NCI-H82 (cell line): ENCODE measurements around the gene PSMD1.
"Not testable (repeated sequence)": the region's sequence is repeated elsewhere in the genome, so short reads cannot be mapped to it uniquely, and the experiment has no call there.

Experiments
- DNase-seq: peaks from one replicate; lab custom pipeline; 2025; lab: John Stamatoyannopoulos, UW

Gene PSMD1

DNA sequence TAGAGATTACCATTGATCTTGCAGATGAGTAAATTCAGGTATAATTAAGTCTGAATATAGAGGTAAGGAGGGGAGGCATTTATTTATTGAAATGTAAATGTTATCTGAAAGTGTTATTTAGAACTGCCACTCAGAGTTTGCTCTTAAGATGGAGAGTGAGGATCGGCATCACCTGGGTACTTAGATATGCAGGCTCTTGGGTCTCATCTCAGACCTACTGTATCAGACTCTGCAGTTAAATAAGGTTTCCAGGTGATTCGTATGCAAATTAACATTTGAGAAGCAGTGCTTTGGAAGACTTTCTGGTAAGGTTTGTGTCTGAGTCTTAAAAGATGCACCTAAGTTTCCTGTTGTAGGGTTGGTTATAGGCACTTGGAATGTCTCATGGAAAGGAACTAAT, 59.0 kb downstream of the PSMD1 start:
- no peak for DNase-seq

DNA sequence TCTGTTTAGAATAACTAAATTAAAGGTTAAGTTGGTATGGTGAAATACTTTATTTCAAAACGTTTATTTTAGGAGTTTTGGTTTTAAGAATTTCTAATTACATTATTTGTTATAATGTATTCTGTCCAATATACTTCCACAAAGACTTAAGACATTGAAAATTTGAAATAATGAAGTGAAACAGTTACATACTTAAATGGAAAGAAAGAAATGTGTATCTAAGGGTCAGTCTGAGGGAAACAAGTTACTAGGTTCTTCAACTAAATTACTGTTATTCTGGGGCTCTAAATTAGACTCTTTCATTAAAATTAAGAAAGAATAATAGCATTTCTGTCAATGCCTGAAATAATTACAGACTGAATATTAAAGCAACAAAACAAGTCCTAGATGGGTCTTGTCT, 60.5 kb downstream of the PSMD1 start:
- no peak for DNase-seq

DNA sequence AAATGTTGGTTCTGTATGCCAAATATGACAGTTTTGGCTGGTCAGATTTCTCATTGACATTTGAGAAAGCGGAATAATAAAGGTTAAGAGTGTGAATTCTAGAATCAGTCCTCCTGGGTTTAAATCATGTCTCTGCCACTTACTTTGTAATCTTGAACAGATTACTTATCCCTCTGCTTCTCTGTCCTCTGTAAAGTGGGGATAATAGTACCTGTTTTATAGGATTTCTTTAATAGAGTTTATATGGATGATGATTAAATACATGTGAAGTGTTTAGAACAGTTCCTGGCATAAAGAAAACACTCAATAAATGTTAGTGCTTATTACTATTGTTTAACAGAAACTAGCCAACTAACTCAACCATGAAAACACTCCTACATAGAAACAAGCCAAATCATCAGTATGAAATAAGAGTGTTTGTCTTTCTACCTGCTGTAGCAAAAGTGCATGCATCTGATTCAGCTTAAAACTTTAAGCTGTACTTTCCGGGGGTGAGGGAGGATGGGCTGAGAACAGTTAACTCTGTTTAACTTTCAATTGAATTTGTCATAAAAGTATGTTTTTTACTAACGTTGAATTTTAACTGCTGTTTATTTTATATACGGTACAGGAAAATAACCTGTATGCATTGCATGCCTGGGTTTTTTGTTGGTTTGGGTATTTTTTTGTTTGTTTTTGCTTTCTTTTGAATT, 61.4 kb downstream of the PSMD1 start:
- DNase-seq = no peak

DNA sequence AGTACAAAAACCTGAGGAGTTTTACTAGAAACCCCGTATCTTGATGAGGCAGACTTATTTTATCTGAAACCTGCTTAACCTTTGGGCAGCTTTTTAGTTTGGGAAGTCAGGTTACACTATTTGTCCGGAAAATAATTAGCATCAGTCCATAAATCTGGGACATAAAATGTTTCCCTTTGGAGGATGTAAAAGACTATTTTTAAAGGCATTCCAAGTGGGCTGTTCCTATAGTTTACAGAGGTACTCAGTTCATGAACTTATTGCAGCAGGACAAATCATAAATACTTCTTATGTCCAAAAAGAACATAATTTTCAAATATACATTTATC, 61.9 kb downstream of the PSMD1 start:
- DNase-seq = no peak

DNA sequence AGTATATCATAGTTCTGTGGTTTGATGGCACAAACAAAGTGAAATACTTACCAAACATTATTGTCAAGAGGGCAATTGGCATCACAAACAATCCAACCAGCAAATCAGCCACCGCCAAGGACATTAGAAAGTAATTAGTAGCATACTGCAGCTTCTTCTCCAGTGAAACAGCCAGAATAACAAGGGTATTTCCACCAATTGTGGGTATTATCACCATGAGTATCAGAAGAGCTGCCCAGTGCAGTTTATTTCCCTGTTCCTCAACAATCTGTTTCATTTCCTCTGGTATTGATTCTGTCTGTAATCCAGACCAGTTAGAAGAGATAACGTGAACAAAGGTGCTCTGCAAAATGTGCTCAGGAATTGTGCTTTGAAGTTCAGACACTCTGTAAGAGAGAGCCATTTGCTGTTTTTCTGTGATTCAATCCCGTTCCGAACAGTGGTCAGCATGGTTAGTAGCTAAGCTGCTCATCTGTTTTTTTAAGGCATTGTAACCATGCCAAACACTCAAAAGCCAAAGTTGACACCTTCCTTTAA, 66.8 kb downstream of the PSMD1 start:
- DNase-seq = no peak

DNA sequence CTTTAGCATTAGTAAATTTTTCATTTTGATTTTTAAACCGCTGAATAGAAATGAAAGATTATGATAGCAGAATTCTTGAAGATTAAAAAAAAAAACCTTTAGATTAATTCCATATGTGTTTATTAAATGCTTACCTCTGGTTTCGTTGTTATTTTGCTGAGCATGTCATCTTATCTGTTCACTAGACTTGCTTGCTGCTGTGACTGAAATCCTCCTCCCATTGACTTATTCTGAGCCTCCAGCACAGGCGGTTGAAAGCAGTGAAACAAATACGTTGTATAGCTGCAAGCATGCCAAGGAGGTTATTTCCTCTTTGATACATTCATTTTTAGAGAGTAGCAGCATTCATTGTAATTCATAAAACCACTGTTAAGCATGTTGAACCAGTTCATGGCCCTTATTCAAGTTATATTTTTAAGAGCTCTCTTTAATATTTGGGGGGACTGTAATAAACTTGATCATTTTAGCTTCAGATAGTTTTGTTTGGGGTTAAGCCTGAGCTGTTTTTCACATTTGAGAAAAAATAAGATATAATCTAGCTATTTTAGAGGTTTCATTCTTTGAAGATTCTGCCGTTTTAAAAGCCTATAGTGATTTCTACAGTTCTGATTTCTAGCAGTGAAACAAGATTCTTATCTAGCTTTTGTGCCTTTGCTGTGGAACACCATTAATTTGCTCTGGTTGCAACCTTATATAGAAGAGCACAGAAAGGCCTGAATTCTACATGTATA, 68.3 kb downstream of the PSMD1 start, which contains the start of gene HTR2B:
TSS of gene HTR2B (minus strand) at position 205 of the 731 bp plus-strand sequence. CDS start 1,278 bp downstream, outside the sequence.
- DNase-seq = no peak

DNA sequence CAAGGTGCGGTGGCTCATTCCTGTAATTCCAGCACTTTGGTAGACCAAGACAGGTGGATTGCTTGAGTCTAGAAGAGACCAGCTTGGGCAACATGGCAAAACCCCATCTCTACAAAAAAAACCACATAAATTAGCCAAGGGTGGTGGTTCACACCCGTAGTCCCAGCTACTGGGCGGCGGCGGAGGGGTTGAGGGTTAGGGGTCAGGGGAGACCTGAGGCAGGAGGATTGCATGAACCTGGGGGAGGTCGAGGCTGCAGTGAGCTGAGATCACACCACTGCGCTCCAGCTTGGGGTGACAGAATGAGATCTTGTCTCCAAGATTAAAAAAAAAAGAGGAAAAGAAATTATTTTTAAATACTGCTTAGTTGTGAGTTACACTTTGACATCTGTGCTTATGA, 69.5 kb downstream of the PSMD1 start:
- DNase-seq = no peak

DNA sequence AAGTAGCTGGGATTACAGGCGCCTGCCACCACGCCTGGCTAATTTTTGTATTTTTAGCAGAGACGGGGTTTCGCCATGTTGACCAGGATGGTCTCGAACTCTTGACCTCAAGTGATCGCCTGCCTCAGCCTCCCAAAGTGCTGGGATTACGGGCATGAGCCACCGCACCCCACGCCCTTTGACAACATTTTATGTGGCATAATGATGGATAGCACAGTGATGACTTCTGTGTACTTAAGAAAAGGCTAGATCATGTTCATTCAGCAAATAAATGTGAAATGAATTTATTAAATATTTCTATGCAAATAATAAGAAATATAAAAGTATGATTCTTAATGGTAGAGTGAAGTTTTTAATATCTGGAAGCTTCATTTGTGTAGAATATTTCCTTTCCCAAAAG, 70.8 kb downstream of the PSMD1 start:
- DNase-seq = no peak

DNA sequence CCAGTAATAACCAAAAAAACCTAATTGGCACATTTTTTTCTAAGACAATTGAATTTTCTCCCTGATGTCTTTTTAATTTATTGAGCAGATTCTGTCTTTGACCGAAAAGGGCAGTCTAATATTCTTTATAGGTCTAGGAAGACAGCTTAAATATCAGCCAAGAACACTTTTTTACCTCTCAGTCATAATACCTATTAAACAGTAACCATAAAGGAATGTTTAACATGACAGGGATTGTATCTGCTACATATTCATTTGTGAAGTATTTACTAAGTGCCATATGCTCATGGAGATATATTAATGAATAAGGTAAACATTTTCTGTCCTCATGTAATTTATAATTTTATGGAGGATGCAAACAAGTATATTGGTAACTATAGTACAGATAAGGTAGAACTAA, 71.3 kb downstream of the PSMD1 start:
- DNase-seq = no peak

DNA sequence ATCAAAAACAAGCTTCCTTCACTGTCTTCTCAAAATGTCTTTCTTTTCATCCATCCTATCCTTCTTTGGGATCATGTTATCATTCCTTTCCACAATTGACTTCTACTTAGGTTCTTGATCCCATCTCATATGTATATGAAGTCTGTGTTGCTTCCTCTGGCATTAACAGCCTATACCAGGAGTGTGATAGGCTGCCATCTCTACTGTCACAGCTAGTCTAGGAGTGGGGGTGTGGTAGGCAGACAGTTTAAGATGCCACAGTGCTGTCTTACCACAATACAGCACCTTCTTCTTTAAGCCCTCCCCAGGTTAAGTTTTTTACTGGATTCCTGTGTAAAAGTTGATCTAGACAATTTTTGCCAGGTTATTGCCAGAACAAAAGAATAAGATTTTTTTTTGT, 71.9 kb downstream of the PSMD1 start:
- DNase-seq = peak; percentile 15

DNA sequence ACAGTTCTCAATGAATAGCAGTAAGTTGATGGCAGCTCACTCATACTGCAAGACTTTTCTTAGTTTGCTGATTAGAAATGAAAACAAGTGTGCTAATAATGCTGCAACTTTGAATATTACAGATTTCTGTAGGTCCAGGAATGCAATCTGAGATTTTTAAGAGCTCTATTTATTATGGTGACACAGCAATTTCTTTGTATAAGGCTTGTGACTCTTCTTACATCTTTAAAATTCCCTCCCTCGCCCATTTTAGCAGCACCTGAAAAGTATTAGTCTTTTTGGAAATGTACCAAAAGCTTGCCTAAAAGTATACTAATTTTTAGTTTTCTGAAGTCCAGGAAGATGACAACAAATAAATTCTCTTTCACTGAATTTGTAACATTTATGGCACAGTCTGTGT, 72.5 kb downstream of the PSMD1 start:
- DNase-seq = no peak

DNA sequence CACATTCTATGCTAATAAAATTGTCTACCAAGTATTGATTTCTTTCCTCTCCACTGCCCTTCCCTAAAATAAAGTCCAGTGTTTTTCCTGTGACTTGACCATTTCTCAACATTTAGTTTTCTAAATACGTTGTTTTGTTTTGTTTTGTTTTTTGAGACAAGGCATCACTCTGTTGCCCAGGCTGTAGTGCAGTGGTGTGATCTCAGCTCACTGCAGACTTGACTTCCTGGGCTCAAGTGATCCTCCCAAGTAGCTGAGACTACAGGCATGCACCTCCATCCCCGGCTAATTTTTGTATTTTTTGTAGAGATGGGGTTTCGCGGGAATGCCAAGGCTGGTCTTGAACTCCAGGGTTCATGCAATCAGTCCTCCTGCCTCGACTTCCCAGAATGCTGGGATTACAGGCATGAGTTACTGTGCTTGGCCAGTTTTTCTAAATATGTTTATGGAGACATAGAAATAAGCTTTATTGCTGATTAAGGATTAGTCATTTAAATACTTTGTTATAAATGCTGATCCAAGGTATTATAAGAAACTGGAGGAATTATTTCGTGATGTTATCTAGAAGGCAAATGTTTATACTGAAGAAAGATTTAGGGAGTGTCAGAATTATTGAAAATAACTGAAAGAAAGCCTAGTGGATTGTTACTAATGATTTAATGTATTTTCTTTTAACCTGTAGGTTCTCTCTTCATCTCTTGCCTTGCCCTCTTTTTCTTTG, 73.8 kb downstream of the PSMD1 start:
- DNase-seq = no peak

DNA sequence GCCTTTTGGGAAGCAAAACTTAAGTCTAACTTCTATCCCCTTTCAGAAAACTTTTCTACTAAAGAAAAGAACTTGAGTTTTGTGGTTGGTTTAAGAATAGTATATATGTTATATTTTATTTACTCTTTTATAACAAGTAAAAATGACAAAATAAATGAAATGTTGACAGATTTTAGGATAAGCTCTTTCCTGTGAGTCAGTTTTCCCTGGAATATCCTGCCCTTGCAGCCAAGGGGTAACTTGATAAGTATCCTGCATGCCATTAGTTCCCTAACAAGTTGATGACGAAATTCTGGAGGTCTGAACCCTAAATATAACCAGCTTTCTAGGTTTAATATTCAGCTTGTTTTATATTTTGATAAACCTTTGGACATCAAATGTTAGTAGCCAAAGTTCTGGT, 75.5 kb downstream of the PSMD1 start:
- DNase-seq = no peak

DNA sequence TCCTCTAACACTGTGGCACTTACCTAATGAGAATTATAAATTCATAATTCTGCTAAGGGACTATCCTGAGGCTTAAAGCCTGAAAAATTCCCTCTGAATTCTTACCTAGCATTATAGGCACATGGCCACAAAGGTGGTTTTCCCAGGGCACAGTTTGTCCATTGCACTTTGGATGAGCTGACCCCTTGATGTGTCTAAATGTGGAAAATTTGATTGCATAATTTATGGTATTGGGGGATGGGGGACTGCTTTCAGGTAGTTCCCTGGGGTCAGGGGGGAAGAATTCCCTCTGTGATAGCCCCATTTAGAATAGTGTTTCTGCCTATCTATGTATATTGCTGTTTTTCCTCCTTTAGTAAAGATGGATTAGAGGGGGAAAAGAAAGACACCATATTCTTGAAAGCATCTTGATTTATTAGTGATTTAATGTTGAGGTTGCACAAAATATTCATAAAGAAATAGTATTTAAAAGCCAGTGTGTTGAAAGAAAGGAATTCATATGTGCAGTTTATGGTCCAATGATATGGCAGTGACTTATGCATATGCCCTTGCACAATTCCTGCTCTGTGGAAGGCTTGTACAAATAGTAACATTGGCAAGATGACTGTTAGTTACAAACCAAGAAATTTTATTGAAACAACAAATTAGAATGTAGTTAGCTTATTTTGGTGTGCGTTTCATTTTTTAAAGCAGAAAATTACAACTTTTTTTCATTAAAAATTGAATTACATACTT, 76.9 kb downstream of the PSMD1 start:
- DNase-seq = no peak

DNA sequence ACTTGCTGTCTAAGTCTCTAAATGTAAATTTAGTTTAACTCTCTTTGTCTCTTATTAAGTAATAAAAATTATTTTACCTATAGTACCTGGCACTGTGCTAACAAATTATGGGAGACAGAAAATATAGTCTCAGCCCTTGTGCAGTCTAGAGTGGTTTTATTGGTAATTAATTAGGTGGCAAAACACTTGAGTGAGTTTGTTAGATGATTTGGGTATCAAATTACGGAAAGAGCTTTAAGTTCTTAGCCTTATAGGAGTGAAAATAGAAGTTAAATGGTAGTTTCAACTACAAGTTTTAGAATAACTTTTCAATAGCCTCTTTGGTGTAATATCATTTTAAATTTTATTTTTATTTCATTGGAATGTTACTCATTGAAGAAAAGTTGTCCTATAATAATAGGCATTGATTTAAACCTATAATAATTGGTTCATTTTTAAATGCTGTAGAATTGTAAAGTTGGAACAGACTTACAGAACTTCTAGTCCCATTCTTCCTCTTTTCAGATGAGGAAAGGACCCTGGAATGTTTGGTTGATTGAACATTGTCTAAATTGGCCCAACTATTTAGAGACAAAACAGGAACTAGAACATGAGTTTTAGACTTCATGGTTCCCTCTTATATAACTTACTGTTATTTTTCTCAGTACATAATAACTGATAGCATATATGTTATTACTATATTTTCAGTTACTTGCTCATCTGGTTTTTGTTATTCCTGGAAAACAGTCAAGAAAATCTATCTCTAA, 78.4 kb downstream of the PSMD1 start:
- DNase-seq = peak; percentile 46

DNA sequence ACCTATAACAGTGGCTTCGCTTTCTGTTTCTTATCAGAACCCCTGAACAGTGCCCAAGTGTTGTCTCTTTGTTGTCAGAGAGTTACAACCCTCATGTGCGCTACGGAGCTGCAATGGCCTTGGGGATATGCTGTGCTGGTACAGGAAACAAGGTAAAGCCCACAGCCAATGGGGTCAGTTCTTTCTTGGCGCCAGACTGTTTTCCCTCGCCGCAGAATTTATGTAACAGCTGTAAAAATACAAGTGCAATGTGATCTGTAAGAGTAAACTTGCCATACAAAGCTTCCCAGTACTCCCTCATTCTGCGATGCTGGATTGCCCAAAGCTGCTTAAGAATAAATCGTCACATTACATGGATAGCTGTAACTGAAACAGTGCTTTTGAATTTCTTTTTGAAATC, 82.0 kb downstream of the PSMD1 start:
- no peak for DNase-seq

DNA sequence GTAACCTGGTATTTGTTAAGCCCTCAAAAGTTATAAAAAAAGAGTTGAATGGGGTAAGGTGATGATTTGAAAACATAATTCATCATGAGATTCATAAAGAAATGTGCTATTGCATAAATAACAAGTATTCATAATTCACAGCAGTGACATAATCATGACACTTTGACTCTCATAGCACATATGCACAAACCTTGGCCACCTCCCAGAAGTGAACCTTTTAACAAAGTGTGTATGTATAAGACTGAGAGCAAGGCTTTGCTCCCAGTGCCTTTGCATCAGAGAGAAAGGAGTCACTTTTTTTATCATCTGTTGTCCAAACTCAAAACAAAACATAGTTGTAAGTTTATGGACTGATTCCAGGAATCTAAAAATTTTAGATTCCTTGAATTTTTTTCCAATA, 83.1 kb downstream of the PSMD1 start:
- DNase-seq = no peak

DNA sequence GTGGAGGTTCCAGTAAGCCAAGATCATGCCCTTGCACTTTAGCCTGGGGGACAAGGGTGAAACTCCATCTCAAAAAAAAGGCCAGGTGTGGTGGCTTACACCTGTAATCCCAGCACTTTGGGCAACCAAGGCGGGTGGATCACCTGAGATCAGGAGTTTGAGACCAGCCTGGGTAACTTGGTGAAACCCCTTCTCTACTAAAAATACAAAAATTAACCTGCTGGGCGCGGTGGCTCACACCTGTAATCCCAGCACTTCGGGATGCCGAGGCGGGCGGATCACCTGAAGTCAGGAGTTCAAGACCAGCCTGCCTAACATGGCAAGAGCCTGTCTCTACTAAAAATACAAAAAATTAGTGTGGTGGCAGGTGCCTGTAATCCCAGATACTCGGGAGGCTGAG, 84.1 kb downstream of the PSMD1 start:
- DNase-seq = not testable (repeated sequence)

DNA sequence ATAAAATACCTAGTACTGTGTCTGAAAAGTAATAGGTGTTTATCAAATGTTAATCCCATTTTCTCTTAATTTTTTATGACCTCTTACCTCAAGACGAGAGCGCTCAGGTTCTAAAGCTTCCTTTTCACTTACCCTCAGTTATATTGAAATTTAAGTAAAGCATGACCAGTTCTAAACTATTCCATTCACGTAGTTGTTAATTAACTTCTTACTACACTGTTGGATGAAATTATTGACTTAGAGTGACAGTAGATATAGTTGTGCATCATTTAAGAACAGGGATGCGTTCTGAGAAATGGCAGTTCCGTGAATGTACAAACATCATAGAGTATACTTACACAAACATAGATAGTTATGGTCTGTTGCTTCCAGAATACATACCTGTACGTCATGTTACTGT, 88.2 kb downstream of the PSMD1 start:
- DNase-seq = no peak

DNA sequence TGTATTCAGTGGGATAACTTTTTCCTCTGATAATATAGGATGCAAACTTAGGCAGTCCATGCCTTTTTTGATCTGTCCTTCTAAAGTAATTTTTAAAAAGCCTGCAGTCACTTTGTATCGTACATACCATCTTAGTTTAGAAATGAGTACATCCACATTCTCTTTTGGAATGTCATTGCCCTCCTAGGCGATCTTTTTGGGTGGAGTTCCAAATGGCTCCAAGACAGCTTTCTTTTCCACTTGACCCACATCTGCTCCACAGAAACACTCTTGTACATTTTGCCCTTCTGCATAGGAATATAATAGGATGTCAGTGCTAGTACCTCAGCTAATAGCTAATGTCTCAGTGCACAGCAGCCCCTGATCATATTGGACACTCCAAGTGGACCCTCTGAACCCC, 90.0 kb downstream of the PSMD1 start:
- DNase-seq = no peak

DNA sequence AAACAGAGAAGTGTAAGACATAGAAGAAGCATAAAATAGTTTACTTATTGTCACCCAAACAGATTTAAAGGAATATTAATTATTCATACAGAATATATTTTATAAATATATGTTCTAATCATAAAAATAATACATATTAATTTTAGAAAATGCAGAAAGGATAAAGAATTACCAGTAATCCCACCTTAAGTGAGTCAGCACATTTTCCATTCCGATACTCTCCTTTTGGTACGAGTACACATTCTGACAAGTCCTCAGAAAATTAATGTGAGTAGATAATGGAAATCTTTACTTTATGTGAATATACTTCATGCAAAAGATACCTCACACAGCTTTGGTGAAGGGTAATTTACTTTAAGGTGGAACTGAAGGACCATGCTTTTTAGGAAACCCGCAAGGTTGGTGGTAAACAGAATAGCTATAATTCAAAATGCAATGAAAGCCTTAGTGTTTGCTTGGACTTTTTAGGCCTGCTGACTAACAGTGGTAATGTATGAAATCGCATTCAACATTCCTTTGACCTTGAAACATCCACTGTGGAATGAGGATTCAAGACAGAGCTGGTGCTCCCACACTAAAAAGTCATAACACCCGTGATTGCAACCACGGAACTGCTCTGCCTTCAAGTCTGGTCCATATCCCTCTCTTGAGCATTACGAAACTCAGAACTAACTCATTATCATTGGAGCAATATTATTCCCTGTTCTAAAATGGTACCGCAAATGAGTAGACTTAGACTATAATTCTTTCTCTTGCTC, 96.3 kb downstream of the PSMD1 start:
- no peak for DNase-seq
